ENCODE measurements around the gene CCDC66.

DNA sequence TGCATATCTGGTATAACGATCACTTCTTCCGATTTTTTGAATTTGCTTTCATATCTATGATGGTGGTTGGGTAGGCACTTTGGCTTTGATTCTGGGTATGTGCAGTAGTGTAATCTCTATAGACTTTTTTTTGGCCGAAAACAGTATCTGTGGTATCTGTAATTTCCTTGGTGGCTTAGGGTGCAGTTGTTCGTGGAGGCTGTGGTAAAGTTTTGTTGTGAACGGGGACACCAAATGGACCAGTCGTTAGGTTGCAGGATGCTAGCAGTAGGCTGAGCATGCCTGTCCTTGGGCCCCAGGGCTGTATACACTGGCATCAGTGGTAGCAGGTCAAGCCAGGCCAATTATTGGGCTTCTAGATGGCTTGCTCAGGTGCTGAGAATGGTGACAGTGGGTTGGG is 55.2 kb downstream of the CCDC66 start:
- no peak for TF ChIP-seq GTF2F1 (IDR thresholded peaks at IDR 0.05; ENCODE audit: borderline replicate concordance, low read depth, low read length)
- TF ChIP-seq, protein P1, sequence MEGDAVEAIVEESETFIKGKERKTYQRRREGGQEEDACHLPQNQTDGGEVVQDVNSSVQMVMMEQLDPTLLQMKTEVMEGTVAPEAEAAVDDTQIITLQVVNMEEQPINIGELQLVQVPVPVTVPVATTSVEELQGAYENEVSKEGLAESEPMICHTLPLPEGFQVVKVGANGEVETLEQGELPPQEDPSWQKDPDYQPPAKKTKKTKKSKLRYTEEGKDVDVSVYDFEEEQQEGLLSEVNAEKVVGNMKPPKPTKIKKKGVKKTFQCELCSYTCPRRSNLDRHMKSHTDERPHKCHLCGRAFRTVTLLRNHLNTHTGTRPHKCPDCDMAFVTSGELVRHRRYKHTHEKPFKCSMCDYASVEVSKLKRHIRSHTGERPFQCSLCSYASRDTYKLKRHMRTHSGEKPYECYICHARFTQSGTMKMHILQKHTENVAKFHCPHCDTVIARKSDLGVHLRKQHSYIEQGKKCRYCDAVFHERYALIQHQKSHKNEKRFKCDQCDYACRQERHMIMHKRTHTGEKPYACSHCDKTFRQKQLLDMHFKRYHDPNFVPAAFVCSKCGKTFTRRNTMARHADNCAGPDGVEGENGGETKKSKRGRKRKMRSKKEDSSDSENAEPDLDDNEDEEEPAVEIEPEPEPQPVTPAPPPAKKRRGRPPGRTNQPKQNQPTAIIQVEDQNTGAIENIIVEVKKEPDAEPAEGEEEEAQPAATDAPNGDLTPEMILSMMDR (IDR thresholded peaks at IDR 0.05; ENCODE audit: control extremely low read depth in 1 of 3, insufficient read depth in 1 of 3, low read depth in 1 of 3, low read length in 3 of 3), result no peak
- TF ChIP-seq, protein P2, sequence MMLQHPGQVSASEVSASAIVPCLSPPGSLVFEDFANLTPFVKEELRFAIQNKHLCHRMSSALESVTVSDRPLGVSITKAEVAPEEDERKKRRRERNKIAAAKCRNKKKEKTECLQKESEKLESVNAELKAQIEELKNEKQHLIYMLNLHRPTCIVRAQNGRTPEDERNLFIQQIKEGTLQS (IDR thresholded peaks at IDR 0.05; ENCODE audit: insufficient read depth, low read depth, low read length), result no peak
- no peak for TF ChIP-seq YY1 (IDR thresholded peaks at IDR 0.05; ENCODE audit: low read depth, low read length)
- no peak for TF ChIP-seq BCL11A (IDR thresholded peaks at IDR 0.05; ENCODE audit: low read depth in 2 of 2, low read length in 2 of 2)
- no peak for TF ChIP-seq SP1 (IDR thresholded peaks at IDR 0.05; ENCODE audit: low read depth, low read length)
- no peak for TF ChIP-seq RAD21 (IDR thresholded peaks at IDR 0.05 in 1 of 2, conservative IDR thresholded peaks at IDR 0.05 in 1 of 2; ENCODE audit: low read depth in 2 of 2, low read length in 2 of 2)
- no peak for TF ChIP-seq POLR2A (IDR thresholded peaks at IDR 0.05; ENCODE audit: control extremely low read depth in 1 of 2, low read depth in 2 of 2, low read length in 2 of 2)
- no peak for TF ChIP-seq CEBPB (IDR thresholded peaks at IDR 0.05; ENCODE audit: low read depth, low read length)
- TF ChIP-seq SIN3A (conservative IDR thresholded peaks at IDR 0.05 in 1 of 2, IDR thresholded peaks at IDR 0.05 in 1 of 2; ENCODE audit: low read depth in 1 of 2, low read length in 2 of 2), result no peak
- TF ChIP-seq JUND (IDR thresholded peaks at IDR 0.05; ENCODE audit: low read length), result no peak
- no peak for TF ChIP-seq CHD2 (IDR thresholded peaks at IDR 0.05; ENCODE audit: low read length)
- no peak for TF ChIP-seq TEAD4 (IDR thresholded peaks at IDR 0.05; ENCODE audit: low read depth, low read length)
- TF ChIP-seq BACH1 (IDR thresholded peaks at IDR 0.05; ENCODE audit: low read length), result no peak
